AG10803 (cell line): ENCODE data around the gene ADRB1.
A peak's percentile ranks its signal among the peaks of the same experiment; 100 is the strongest.

Source experiments
- DNase-seq: peaks from one replicate; pipeline ENCODE4 v3.0.0; 2010; ENCODE audit warnings: low read depth
- H3K4me3 ChIP-seq: 2 replicates; pipeline ENCODE4 v1.5.1; 2011; ENCODE audit warnings: mild to moderate bottlenecking, low read length, control low read depth
- TF ChIP-seq, protein P1 (sequence below): conservative IDR thresholded peaks from 2 replicates; pipeline ENCODE4 v1.5.1; 2011; ENCODE audit warnings: mild to moderate bottlenecking, low read length, control low read depth, inconsistent platforms

Gene ADRB1

GRCh38 chr10:114019226-114019625 is 24.4 kb upstream of the ADRB1 start:
- H3K4me3 ChIP-seq: no peak overlapping the region
- no peak for DNase-seq
- TF ChIP-seq, protein P1, sequence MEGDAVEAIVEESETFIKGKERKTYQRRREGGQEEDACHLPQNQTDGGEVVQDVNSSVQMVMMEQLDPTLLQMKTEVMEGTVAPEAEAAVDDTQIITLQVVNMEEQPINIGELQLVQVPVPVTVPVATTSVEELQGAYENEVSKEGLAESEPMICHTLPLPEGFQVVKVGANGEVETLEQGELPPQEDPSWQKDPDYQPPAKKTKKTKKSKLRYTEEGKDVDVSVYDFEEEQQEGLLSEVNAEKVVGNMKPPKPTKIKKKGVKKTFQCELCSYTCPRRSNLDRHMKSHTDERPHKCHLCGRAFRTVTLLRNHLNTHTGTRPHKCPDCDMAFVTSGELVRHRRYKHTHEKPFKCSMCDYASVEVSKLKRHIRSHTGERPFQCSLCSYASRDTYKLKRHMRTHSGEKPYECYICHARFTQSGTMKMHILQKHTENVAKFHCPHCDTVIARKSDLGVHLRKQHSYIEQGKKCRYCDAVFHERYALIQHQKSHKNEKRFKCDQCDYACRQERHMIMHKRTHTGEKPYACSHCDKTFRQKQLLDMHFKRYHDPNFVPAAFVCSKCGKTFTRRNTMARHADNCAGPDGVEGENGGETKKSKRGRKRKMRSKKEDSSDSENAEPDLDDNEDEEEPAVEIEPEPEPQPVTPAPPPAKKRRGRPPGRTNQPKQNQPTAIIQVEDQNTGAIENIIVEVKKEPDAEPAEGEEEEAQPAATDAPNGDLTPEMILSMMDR: no peak

GRCh38 chr10:114021154-114021553 is 22.5 kb upstream of the ADRB1 start:
- DNase-seq: no peak
- TF ChIP-seq, protein P1: no peak

GRCh38 chr10:114021717-114022680 is 21.7 kb upstream of the ADRB1 start:
- no peak overlapping the region for H3K4me3 ChIP-seq
- TF ChIP-seq, protein P1: no peak
- DNase-seq: peak; percentile 28

More at GRCh38 chr10:114021154-114021553, 22.5 kb upstream of the ADRB1 start:
- H3K4me3 ChIP-seq: no peak overlapping the region

GRCh38 chr10:114022766-114023597 is 20.7 kb upstream of the ADRB1 start:
- TF ChIP-seq, protein P1: no peak
- no peak overlapping the region for H3K4me3 ChIP-seq
- peak; percentile 28 for DNase-seq

DNA sequence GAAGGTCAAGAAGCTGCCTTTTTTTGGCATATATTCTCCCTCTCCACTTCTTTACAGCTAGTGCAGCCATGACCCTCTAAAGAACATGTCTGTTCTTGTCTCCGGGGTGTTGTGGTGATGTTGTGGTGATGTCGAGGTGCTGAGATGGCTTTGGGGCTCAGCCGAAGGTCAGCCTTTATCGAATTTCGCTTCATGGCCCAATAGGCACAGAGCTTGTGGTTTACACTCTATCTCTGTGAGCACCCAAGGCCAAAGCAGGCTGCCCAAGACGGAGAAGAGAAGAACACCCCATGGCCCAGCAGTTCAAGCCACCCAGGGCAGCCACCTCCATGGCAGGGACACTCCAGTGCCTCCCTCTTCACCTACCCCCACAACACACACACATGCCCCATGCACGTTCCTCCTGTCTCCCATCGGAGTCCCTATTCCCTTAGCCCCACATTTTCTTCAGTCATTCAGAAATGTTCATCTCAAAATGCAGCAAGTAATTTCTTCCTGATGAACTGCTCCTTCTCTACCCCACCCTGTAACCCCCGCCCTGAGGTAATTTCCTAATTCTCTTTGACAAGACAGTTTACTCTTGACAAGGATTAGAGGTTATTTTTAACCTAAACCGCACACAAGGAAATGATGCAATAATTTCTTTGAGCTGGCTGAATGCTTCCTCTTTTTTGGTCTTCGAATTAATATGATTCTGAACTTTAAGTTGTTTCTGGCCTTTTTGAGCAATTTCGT is 18.6 kb upstream of the ADRB1 start:
- DNase-seq: peak; percentile 75
- H3K4me3 ChIP-seq: no peak overlapping the region

GRCh38 chr10:114025611-114026130 is 18.0 kb upstream of the ADRB1 start:
- TF ChIP-seq, protein P1: no peak

More for the DNA sequence above, 18.6 kb upstream of the ADRB1 start:
- TF ChIP-seq, protein P1: no peak

More at GRCh38 chr10:114025611-114026130, 18.0 kb upstream of the ADRB1 start:
- DNase-seq: no peak
- H3K4me3 ChIP-seq: no peak overlapping the region
